ENCODE data around the gene PLD1. TPM values are rescaled to one million over a fixed set of nuclear protein-coding genes. Genes with fewer than 3 reads are reported as not detected.

PLD1 gene
- total RNA-seq, 1 donor from 2014 or later = not detected

- H3K27me3 Mint-ChIP-seq = no peaks in the 10 kb centered on the region
- H3K4me1 Mint-ChIP-seq = no peaks in the 10 kb centered on the region
- TF ChIP-seq CTCF (IDR thresholded peaks at IDR 0.05) = no peak
- ChIA-PET POLR2A (no interaction called here), CTCF (no interaction called here)
- H3K27ac Mint-ChIP-seq = no peak overlapping the region
- no peak overlapping the region for H3K4me3 Mint-ChIP-seq
- no peaks in the 10 kb centered on the region for H3K36me3 Mint-ChIP-seq (ENCODE audit: low read depth)
- intact Hi-C loops (cut with micrococcal nuclease) = no loop called here
- H3K9me3 Mint-ChIP-seq = no peaks in the 10 kb centered on the region
- DNase-seq (no peak), ATAC-seq (ENCODE audit: low read depth) (no peak)
Measured at GRCh38 chr3:171786997-171787396, 23.3 kb downstream of the PLD1 start.

- intact Hi-C loops (cut with micrococcal nuclease) = no loop called here
- H3K27ac Mint-ChIP-seq = no peak overlapping the region
- no peaks in the 10 kb centered on the region for H3K9me3 Mint-ChIP-seq
- TF ChIP-seq CTCF (IDR thresholded peaks at IDR 0.05) = no peak
- CTCF ChIA-PET = no interaction called here
- no peak overlapping the region for H3K4me3 Mint-ChIP-seq
- no peaks in the 10 kb centered on the region for H3K36me3 Mint-ChIP-seq (ENCODE audit: low read depth)
- POLR2A ChIA-PET = no interaction called here
- DNase-seq (no peak), ATAC-seq (ENCODE audit: low read depth) (no peak)
- H3K4me1 Mint-ChIP-seq = no peaks in the 10 kb centered on the region
- H3K27me3 Mint-ChIP-seq = no peaks in the 10 kb centered on the region
Measured at GRCh38 chr3:171784937-171785336, 25.3 kb downstream of the PLD1 start.

GRCh38 chr3:171784387-171784786, 25.9 kb downstream of the PLD1 start:
- ATAC-seq (ENCODE audit: low read depth) = no peak
- H3K4me3 Mint-ChIP-seq = no peak overlapping the region
- intact Hi-C loops (cut with micrococcal nuclease) = no loop called here
- H3K36me3 Mint-ChIP-seq (ENCODE audit: low read depth) = no peaks in the 10 kb centered on the region
- no peak for TF ChIP-seq CTCF (IDR thresholded peaks at IDR 0.05)
- no peaks in the 10 kb centered on the region for H3K9me3 Mint-ChIP-seq
- no peaks in the 10 kb centered on the region for H3K4me1 Mint-ChIP-seq
- CTCF ChIA-PET = no interaction called here
- DNase-seq = no peak
- no peak overlapping the region for H3K27ac Mint-ChIP-seq
- no peaks in the 10 kb centered on the region for H3K27me3 Mint-ChIP-seq
- POLR2A ChIA-PET = no interaction called here

GRCh38 chr3:171783626-171784025, 26.7 kb downstream of the PLD1 start:
- no peak for ATAC-seq (ENCODE audit: low read depth)
- Mint-ChIP-seq H3K4me1 (no peaks in the 10 kb centered on the region), H3K9me3 (no peaks in the 10 kb centered on the region), H3K27me3 (no peaks in the 10 kb centered on the region), H3K36me3 (ENCODE audit: low read depth) (no peaks in the 10 kb centered on the region), H3K4me3 (no peak overlapping the region), H3K27ac (no peak overlapping the region)
- intact Hi-C loops (cut with micrococcal nuclease) = no loop called here
- no peak for TF ChIP-seq CTCF (IDR thresholded peaks at IDR 0.05)
- no peak for DNase-seq
- CTCF ChIA-PET = interaction anchor here (1.5 kb wide), 1 partner anchor 11 kb away, joined by 3 read pairs; no protein-coding TSS in a partner anchor
- POLR2A ChIA-PET = no interaction called here

GRCh38 chr3:171783086-171783485, 27.2 kb downstream of the PLD1 start:
- Mint-ChIP-seq H3K4me1 (no peaks in the 10 kb centered on the region), H3K4me3 (no peak overlapping the region), H3K36me3 (ENCODE audit: low read depth) (no peaks in the 10 kb centered on the region), H3K9me3 (no peaks in the 10 kb centered on the region), H3K27ac (no peak overlapping the region), H3K27me3 (no peaks in the 10 kb centered on the region)
- ChIA-PET CTCF (interaction anchor here (1.5 kb wide), 1 partner anchor 10 kb away, joined by 3 read pairs; no protein-coding TSS in a partner anchor), POLR2A (no interaction called here)
- intact Hi-C loops (cut with micrococcal nuclease) = no loop called here
- no peak for ATAC-seq (ENCODE audit: low read depth)
- no peak for TF ChIP-seq CTCF (IDR thresholded peaks at IDR 0.05)
- DNase-seq = no peak

Measured in activated B cell treated with CpG ODN at 0.5 μM for 24 hours (primary cell).